GM18519 (cell line): ENCODE measurements around the gene KRTAP10-5.
"Not testable (repeated sequence)": the region's sequence is repeated elsewhere in the genome, so short reads cannot be mapped to it uniquely, and the experiment has no call there.

Source experiments
- ATAC-seq: cut with Tn5 transposase; IDR thresholded peaks from one replicate; pipeline ENCODE4 v1.9.1; 2021; ENCODE audit warnings: mild to moderate bottlenecking, moderate library complexity; ENCODE audit not compliant: unreplicated experiment, low FRiP score

Gene KRTAP10-5

GRCh38 chr21:44552136-44552535 is 28.3 kb downstream of the KRTAP10-5 start:
- ATAC-seq: no peak

- ATAC-seq: no peak
Observed at GRCh38 chr21:44551340-44551961, 29.0 kb downstream of the KRTAP10-5 start, which contains the start of gene KRTAP10-2. TSS of gene KRTAP10-2 (minus strand) at chr21:44551505. CDS start at chr21:44551458, 47 bp downstream.

- no peak for ATAC-seq
Observed at GRCh38 chr21:44550807-44551206, 29.6 kb downstream of the KRTAP10-5 start.

GRCh38 chr21:44550285-44550684 is 30.1 kb downstream of the KRTAP10-5 start:
- ATAC-seq: not testable (repeated sequence)

GRCh38 chr21:44549525-44550211 is 30.7 kb downstream of the KRTAP10-5 start:
- no peak for ATAC-seq

GRCh38 chr21:44548922-44549321 is 31.5 kb downstream of the KRTAP10-5 start:
- no peak for ATAC-seq

- no peak for ATAC-seq
Observed at GRCh38 chr21:44548381-44548780, 32.0 kb downstream of the KRTAP10-5 start.

GRCh38 chr21:44547656-44548331 is 32.6 kb downstream of the KRTAP10-5 start:
- no peak for ATAC-seq

GRCh38 chr21:44544566-44544965 is 35.8 kb downstream of the KRTAP10-5 start:
- ATAC-seq: no peak

- ATAC-seq: no peak
Observed at GRCh38 chr21:44542716-44543115, 37.7 kb downstream of the KRTAP10-5 start.

GRCh38 chr21:44540741-44541288 is 39.6 kb downstream of the KRTAP10-5 start:
- ATAC-seq: no peak

GRCh38 chr21:44539991-44540666 is 40.3 kb downstream of the KRTAP10-5 start, which contains the start of gene KRTAP10-1:
TSS of gene KRTAP10-1 (minus strand) at chr21:44540195. CDS start at chr21:44540150, 45 bp downstream.
- ATAC-seq: no peak

- no peak for ATAC-seq
Observed at GRCh38 chr21:44539046-44539445, 41.4 kb downstream of the KRTAP10-5 start.

GRCh38 chr21:44537930-44538911 is 42.2 kb downstream of the KRTAP10-5 start:
- no peak for ATAC-seq

GRCh38 chr21:44535963-44536362 is 44.4 kb downstream of the KRTAP10-5 start:
- ATAC-seq: no peak

GRCh38 chr21:44534688-44535087 is 45.7 kb downstream of the KRTAP10-5 start:
- no peak for ATAC-seq

- no peak for ATAC-seq
Observed at GRCh38 chr21:44533891-44534627, 46.3 kb downstream of the KRTAP10-5 start.

GRCh38 chr21:44533121-44533890 is 47.1 kb downstream of the KRTAP10-5 start:
- ATAC-seq: no peak
